RWPE2 (cell line): Measurements from ENCODE around the gene KIRREL3.

Source experiments
- ATAC-seq: fragments of 200-7000 bp; cut with Tn5 transposase; 3 replicates; pipeline ENCODE4 v1.9.1; 2021; ENCODE audit warnings: low read depth
- DNase-seq: peaks from one replicate; pipeline ENCODE4 v3.0.0-alpha.2; 2020; ENCODE audit warnings: low spot score
- H3K27ac ChIP-seq: fragments of 450-650 bp; 2 replicates; pipeline ENCODE4 v1.5.1; 2017; ENCODE audit warnings: mild to moderate bottlenecking; ENCODE audit not compliant: poor library complexity, severe bottlenecking
- H3K27me3 ChIP-seq: fragments of 250-450 bp; sonication (Bioruptor Pico); 2 replicates; pipeline ENCODE4 v1.5.1; 2021; ENCODE audit warnings: mild to moderate bottlenecking, moderate library complexity; ENCODE audit not compliant: insufficient read depth, poor library complexity, severe bottlenecking
- H3K36me3 ChIP-seq: fragments of 250-450 bp; sonication (Bioruptor Pico); 2 replicates; pipeline ENCODE4 v1.5.1; 2020; ENCODE audit warnings: low read depth, mild to moderate bottlenecking, moderate library complexity
- H3K4me1 ChIP-seq: fragments of 250-450 bp; sonication (Bioruptor Pico); 2 replicates; pipeline ENCODE4 v1.5.1; 2021; ENCODE audit warnings: mild to moderate bottlenecking, moderate library complexity; ENCODE audit not compliant: insufficient read depth, poor library complexity, severe bottlenecking
- H3K4me3 ChIP-seq: fragments of 250-450 bp; sonication (Bioruptor Pico); 2 replicates; pipeline ENCODE4 v1.5.1; 2021; ENCODE audit warnings: mild to moderate bottlenecking, moderate library complexity; ENCODE audit not compliant: severe bottlenecking
- H3K9me3 ChIP-seq: fragments of 250-450 bp; sonication (Bioruptor Pico); 2 replicates; pipeline ENCODE4 v1.5.1; 2021; ENCODE audit warnings: mild to moderate bottlenecking, moderate library complexity; ENCODE audit not compliant: severe bottlenecking
- CTCF ChIP-seq: fragments of 450-650 bp; IDR thresholded peaks from one replicate; pipeline ENCODE4 v1.5.1; 2017; ENCODE audit warnings: mild to moderate bottlenecking, moderate library complexity; ENCODE audit not compliant: poor library complexity, severe bottlenecking

Gene KIRREL3

DNA sequence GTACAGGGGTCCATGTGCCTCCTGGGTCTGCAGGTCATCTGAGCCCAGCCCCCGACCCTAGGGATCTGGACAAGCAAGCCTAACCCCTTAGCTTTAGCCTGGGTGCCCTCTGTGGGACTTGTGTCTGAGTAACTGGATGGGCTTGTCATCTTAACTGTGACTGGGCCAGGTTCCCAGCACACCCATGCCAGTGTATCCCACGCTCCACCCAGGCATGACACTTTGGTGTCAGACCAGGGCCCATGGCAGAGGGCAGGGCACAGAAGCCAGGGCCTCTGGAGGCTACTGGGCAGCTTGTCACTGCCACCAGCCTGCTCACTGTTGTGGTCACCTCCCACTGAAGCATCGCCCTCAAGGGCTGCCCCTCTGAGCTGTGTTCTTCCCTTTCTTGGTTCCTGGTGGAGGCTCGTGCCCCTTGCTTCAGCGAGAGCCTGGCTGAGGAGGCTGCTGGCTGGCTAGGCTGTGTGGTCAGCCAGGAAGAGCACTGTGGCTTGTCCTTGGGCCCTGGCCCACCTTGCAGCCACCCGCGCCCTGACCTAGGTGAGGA, 564.3 kb downstream of the KIRREL3 start:
- TF ChIP-seq CTCF = no peak
- H3K27me3 ChIP-seq = no peaks in the 10 kb centered on the region
- H3K36me3 ChIP-seq = no peaks in the 10 kb centered on the region
- no peak overlapping the region for H3K27ac ChIP-seq
- DNase-seq (no peak), ATAC-seq (no peak)
- H3K4me3 ChIP-seq = no peak overlapping the region
- H3K9me3 ChIP-seq = no peaks in the 10 kb centered on the region
- H3K4me1 ChIP-seq = peaks cover 10% of the 10 kb centered on the region

GRCh38 chr11:126434950-126435335, 565.6 kb downstream of the KIRREL3 start:
- no peak overlapping the region for H3K4me3 ChIP-seq
- no peaks in the 10 kb centered on the region for H3K36me3 ChIP-seq
- no peak overlapping the region for H3K27ac ChIP-seq
- no peaks in the 10 kb centered on the region for H3K9me3 ChIP-seq
- no peak for TF ChIP-seq CTCF
- no peak for DNase-seq
- peaks cover 20% of the 10 kb centered on the region for H3K4me1 ChIP-seq
- H3K27me3 ChIP-seq = no peaks in the 10 kb centered on the region
- ATAC-seq = no peak

GRCh38 chr11:126433989-126434949, 566.3 kb downstream of the KIRREL3 start:
- H3K4me3 ChIP-seq = no peak overlapping the region

GRCh38 chr11:126433244-126433846, 567.2 kb downstream of the KIRREL3 start:
- no peaks in the 10 kb centered on the region for H3K36me3 ChIP-seq
- DNase-seq (no peak), ATAC-seq (no peak)
- H3K9me3 ChIP-seq = no peaks in the 10 kb centered on the region
- no peaks in the 10 kb centered on the region for H3K27me3 ChIP-seq
- H3K4me3 ChIP-seq = no peak overlapping the region
- H3K4me1 ChIP-seq = peaks cover 20% of the 10 kb centered on the region
- no peak for TF ChIP-seq CTCF
- no peak overlapping the region for H3K27ac ChIP-seq

More at GRCh38 chr11:126433989-126434949, 566.3 kb downstream of the KIRREL3 start:
- no peak overlapping the region for H3K27ac ChIP-seq
- H3K36me3 ChIP-seq = no peaks in the 10 kb centered on the region
- H3K9me3 ChIP-seq = no peaks in the 10 kb centered on the region
- DNase-seq (no peak), ATAC-seq (no peak)
- H3K27me3 ChIP-seq = no peaks in the 10 kb centered on the region
- TF ChIP-seq CTCF = no peak
- peaks cover 20% of the 10 kb centered on the region for H3K4me1 ChIP-seq
